SK-N-MC (cell line): Measurements from ENCODE around the gene SNX8.

Experiments used
- EZH2 ChIP-seq: fragments of 200-600 bp; sonication (generic); IDR thresholded peaks from one replicate; pipeline ENCODE4 v1.6.1; 2017; ENCODE audit warnings: antibody characterized with exemption
- FOXP2 ChIP-seq: optimal IDR thresholded peaks from 2 replicates; pipeline ENCODE3; 2011; ENCODE audit warnings: mild to moderate bottlenecking, moderate library complexity; ENCODE audit not compliant: insufficient read depth; ENCODE audit errors: extremely low read length, control extremely low read depth
- POLR2AphosphoS5 ChIP-seq: IDR thresholded peaks from 2 replicates; pipeline ENCODE4 v1.6.1; 2012; ENCODE audit warnings: mild to moderate bottlenecking, low read depth, low read length, borderline replicate concordance

DNA sequence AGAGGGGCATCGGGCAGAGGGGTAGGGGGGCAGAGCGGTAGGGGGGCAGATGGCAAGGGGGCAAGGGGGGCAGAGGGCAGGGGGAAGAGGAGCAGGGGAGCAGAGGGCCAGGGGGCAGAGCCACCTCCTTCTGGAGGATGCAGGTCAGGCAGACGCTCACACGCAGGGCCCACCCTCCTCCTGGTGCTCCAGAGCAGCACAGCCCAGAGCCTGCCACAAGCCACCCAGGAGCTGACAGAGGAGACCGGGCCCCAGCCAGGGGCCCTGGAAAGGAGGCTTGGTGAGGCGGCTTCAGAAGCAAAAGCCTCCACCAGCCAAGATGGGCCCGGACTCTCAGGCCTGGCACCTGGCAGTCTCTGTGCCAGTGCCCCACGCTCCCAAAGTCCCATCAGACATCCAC lies 94.6 kb downstream of the SNX8 start:
- TF ChIP-seq EZH2 (no peak), POLR2AphosphoS5 (no peak), FOXP2 (no peak)
